Ramos (cell line): ENCODE measurements around the gene TRPV4.

Experiments
- in situ Hi-C: fragments of 300-500 bp; cut with MboI; formaldehyde crosslinking; loops from one replicate; pipeline ENCODE4 v1.14.3; 2022; ENCODE audit warnings: low sequenced_read_pairs; ENCODE audit not compliant: unreplicated experiment

The TRPV4 gene

DNA sequence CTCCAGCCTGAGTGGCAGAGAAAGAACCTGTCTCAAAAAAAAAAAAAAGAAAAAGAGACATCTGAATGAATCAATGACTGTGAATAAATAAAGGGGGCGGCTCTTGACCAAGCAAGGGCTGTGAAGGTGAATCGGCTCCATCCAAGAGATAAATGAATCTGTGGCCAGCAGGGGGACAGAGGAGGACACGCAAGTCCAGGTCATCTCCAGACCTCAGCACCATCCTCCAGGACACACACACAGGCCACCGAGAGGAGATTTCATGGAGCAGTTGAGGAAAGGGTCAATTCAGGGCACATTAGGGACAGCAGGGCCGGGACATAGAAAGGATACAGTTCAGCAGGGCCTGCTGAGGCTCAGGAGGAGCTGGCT lies 21.6 kb downstream of the TRPV4 start:
- in situ Hi-C loops = no loop called here

DNA sequence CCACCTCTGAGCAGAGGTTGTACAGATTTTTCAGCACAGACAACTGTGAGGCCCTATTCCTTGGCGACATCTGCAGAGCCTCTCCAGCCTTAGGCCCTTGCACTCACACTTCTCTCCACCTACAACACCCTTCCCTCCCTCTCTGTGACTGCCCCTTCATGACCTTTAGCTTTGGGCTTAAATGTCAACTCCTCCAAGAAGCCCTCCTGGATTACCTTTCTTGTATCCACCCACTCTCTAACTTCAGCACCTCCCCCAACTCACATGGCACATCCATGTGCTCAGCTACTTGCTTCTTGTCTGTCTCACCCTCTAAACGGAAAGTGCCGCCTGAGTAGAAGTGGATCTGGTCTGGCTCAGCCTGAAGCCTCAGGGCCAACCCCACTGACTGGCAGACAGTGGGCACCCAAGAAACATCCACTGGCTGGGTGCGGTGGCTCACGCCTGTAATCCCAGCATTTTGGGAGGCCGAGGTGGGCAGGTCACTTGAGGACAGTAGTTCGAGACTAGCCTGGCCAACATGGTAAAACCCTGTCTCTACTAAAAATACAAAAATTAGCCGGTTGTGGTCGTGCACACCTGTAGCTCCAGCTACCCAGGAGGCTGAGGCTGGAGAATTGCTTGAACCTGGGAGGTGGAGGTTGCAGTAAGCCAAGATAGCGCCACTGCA lies 22.1 kb downstream of the TRPV4 start:
- in situ Hi-C loops = no loop called here

DNA sequence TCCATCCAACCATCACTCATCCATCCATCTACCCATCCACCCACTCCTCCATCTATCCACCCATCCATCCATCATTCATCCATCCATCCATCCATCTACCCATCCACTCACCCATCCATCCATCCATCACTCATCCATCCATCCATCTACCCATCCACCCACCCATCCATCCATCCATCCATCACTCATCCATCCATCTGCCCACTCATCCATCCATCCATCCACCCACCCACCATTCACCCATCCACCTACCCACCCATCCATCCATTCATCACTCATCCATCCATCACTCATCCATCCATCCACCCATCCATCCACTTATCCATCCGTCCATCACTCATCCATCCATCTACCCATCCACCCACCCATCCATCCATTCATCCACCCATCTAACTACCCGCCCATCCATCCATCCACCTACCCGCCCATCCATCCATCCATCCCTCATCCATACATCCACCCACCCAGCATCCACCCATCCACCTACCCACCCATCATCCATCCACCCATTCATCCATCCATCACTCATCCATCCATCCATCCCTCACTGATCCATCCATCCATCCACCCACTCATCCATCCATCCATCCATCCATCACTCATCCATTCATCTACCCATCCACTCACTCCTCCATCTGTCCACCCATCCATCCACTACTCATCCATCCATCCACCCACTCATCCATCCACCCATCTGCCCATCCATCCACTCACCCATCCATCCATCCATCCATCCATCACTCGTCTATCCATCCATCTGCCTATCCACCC lies 24.1 kb downstream of the TRPV4 start:
- in situ Hi-C loops = no loop called here

DNA sequence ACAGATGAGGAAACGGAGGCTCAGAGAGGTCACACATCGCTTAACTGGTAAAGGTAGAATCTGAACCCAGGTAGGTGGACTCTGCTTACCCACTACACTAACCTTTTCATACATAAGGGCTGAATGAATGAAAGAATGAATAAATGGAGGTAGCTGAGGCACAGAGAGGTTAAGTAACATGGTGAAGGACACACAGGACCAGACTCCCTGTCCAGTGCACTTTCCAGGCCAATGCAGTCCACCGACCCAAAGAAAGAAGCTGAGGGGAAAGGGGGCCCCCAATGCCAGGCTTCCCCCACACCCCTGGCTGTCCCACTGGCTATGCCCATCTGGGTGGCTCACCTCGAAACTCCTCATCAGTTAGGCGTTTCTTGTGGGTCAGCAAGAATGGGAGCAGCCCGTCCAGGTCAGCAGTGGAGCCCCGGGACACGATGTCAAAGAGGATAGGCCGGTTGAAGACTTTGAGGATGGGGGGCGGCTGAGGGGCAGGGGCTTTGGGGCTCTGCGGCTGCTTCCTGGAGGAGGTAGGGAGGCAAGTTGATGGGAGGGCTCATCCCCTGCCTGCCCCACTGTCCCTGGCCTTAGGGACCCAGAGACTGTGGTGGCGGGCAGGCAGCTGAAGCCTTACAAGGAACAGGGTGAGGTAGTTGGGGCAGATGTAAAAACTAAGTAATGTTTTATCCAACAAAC lies 25.1 kb downstream of the TRPV4 start:
- in situ Hi-C loops = no loop called here

GRCh38 chr12:109804820-109805761 lies 28.1 kb downstream of the TRPV4 start:
- in situ Hi-C loops = no loop called here

DNA sequence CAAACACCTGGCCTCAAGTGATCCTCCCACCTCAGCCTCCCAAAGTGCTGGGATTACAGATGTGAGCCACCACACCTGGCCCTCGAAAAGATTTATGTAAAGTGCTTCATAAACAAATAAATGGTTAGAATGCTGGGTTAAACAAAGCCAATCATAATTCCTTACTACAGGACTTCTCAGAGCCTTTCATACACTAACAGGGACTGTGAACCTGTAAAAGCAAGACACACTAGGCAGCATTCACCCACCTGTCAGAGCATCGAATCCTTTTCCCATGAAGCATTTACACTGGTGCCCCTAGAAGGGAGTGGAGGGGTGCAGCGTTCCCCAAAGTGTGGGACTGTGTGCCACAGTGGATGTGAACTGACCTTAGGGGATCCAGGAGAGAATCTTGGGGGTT lies 29.5 kb downstream of the TRPV4 start:
- in situ Hi-C loops = no loop called here

- in situ Hi-C loops = no loop called here
Measured at GRCh38 chr12:109802828-109803227, 30.4 kb downstream of the TRPV4 start.

DNA sequence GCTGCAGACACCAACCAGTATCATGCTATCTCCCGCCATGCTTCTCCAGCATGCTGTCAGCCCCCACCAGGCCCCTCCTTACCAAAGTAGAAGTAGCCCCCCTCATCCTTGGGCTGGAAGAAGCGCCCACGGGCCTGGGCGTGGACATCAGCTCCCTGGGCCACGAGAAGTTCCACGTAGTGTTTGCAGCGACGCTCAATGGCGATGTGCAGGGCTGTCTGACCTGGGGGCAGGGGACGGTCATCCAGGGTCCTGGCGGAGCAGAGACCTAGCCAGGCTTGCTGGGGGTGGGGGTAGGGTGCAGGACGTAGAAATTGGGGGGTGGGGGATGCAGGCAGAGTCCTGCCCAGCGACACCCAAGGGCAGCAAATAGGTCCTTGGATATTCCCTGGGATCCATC lies 32.7 kb downstream of the TRPV4 start:
- in situ Hi-C loops = no loop called here

DNA sequence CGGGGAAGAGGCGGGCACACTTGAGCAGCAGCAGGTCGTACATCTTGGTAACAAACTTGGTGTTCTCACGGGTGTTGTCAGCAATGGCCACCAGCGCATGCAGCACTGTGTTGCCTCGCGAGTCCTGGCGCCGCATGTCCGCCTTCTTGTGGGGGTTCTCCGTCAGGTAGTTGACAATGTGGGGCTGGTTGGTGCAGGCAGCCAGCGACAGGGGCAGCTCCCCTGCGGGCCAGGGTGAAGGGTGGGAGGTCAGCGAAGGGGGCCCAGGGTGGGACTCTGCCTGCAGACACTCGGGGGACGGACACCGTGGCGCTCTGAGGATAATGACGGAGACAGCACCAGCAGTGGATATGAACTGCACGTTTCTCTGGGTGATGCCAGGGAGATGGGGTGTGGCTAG lies 34.5 kb downstream of the TRPV4 start:
- in situ Hi-C loops = no loop called here

GRCh38 chr12:109797905-109798669 lies 35.1 kb downstream of the TRPV4 start:
- in situ Hi-C loops = no loop called here

GRCh38 chr12:109796057-109796456 lies 37.1 kb downstream of the TRPV4 start:
- in situ Hi-C loops = no loop called here

DNA sequence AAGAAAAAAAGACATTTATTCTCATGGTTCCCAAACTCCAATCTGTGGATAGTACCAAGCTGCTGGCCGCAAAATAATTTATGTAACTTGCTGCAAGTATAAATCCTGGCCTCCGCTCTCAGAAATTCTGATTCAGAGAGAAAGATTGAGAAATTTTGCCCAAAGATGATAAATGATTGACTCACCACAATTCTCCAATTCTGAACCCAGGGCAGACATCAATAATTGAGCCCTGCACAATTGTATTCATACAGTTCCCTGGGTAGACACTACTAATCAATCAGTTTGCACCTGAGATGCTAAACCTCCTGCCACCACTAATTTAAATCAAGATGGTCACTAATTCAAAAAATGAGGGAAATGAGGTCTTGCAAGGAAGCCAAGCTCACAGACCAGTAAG lies 38.2 kb downstream of the TRPV4 start:
- in situ Hi-C loops = no loop called here

DNA sequence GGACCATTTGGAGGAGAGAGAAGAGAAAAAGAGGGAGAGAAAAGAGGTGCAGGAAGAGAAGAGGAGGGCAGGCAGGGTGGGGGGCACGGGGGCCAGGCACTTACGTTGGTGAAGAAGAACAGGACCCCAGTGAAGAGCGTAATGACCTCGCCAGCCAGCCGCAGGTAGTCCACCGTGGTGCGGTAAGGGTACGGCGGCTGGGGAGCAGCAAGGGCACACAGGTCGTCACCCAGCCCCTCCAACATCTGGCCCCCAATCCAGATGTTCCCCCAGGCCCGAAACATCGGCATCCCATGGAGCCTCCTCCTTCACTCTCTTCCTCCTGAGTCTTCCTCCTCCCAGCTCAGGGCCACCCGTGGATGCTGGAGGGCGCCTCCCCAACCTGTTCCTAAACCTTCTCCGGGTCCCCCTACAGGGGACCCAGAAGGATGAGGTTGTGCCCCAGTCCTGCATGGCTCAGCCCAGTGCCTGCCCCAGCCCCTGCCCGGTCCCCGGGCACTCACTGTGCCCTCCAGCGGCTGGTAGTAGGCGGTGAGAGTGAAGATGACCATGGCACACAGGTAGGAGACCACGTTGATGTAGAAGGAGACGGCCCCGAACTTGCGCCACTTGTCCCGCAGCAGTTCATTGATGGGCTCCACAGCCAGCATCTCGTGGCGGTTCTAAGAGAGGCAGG lies 39.2 kb downstream of the TRPV4 start:
- in situ Hi-C loops = no loop called here

- in situ Hi-C loops = no loop called here
Measured at GRCh38 chr12:109793411-109793810, 39.8 kb downstream of the TRPV4 start.

- in situ Hi-C loops = no loop called here
Measured at GRCh38 chr12:109792992-109793391, 40.2 kb downstream of the TRPV4 start.

DNA sequence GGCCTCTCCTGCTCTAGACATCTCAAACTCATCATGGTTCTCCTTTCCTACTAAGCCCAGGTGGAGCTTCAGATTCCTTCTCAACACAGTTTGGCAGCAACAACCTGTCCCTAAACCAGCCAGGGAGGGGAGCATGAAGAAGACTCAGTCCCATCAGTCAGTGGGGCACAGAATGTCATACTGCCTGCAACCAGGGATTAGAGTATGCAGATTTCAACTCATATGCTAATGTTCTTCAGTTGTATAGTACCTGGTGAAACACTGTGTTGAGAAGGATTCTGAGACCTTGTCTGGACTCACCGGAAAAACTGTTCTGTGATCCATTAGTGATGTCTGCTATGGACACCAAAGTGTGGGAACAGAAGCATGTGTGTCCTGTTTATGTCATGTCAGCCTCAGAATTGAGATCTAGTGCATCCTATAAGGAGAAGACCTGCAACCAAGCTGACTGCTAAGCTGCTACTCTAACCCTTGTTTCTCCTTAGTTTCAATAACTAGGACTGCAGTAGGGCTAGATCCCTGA lies 43.6 kb downstream of the TRPV4 start:
- in situ Hi-C loops = no loop called here

GRCh38 chr12:109786799-109787198 lies 46.4 kb downstream of the TRPV4 start:
- in situ Hi-C loops = no loop called here

GRCh38 chr12:109785854-109786253 lies 47.3 kb downstream of the TRPV4 start:
- in situ Hi-C loops = no loop called here

- in situ Hi-C loops = no loop called here
Measured at GRCh38 chr12:109783965-109784244, 49.3 kb downstream of the TRPV4 start.
